K562 (cell line): ENCODE measurements around the gene ULBP2.
A peak's percentile ranks its signal among the peaks of the same experiment; 100 is the strongest.

Experiments used
- CTCF ChIP-seq, 3 experiments: IDR thresholded peaks in 2 of 3; conservative IDR thresholded peaks in 1 of 3; 2 replicates each; pipeline ENCODE4 v1.5.1; 2011 to 2012; ENCODE audit warnings: low read length in 3 of 3, mild to moderate bottlenecking in 3 of 3, control low read depth in 2 of 3, improper control_type of control experiment in 1 of 3, inconsistent platforms in 1 of 3, low read depth in 1 of 3, mixed read lengths in 1 of 3, moderate library complexity in 1 of 3; ENCODE audit not compliant: insufficient read depth in 2 of 3
- ETS1 ChIP-seq: conservative IDR thresholded peaks from 2 replicates; pipeline ENCODE4 v1.6.1; 2011; ENCODE audit warnings: low read depth, mild to moderate bottlenecking, low read length; ENCODE audit not compliant: control insufficient read depth
- EZH2 ChIP-seq: IDR thresholded peaks from 2 replicates; pipeline ENCODE4 v1.6.1; 2012; ENCODE audit warnings: low read depth, mild to moderate bottlenecking, inconsistent platforms, low read length, borderline replicate concordance
- KDM1A ChIP-seq, 2 experiments: fragments of 450-650 bp; IDR thresholded peaks; 2 replicates each; pipeline ENCODE4 v1.6.1; 2016; ENCODE audit warnings: mild to moderate bottlenecking in 2 of 2
- POLR2A ChIP-seq: fragments of 450-650 bp; conservative IDR thresholded peaks from 2 replicates; pipeline ENCODE4 v1.6.1; 2016
- RAD21 ChIP-seq, 2 experiments: fragments of 250-450 bp in 1 of 2; fragments of 450-650 bp in 1 of 2; sonication (Bioruptor Pico) in 1 of 2; formaldehyde crosslinking in 1 of 2; IDR thresholded peaks in 1 of 2; conservative IDR thresholded peaks in 1 of 2; 2 replicates each; pipeline versions ENCODE4 v1.4.0 to v1.8.0; 2020 to 2022; ENCODE audit warnings: mild to moderate bottlenecking in 2 of 2, moderate library complexity in 1 of 2
- SETDB1 ChIP-seq: IDR thresholded peaks from one replicate; pipeline ENCODE4 v1.6.1; 2012; ENCODE audit warnings: low read length, control low read depth, inconsistent platforms
- SMC3 ChIP-seq: conservative IDR thresholded peaks from 2 replicates; pipeline ENCODE4 v1.6.1; 2011; ENCODE audit warnings: low read depth, low read length, improper control_type of control experiment; ENCODE audit not compliant: insufficient read depth
- U2AF1 ChIP-seq: fragments of 200-400 bp; formaldehyde crosslinking; optimal IDR thresholded peaks from 2 replicates; pipeline ENCODE3; 2017; ENCODE audit warnings: mild to moderate bottlenecking, low read depth, low read length, moderate library complexity

GRCh38 chr6:149941583-149942460, at the start of gene ULBP2:
- TF ChIP-seq SMC3 (no peak), U2AF1 (no peak), POLR2A (no peak), ETS1 (0 out of 2 replicates have a peak, but pooled peaks have one; percentile 4), SETDB1 (no peak), EZH2 (no peak), KDM1A (IDR thresholded peaks at IDR 0.05) (no peak), CTCF (IDR thresholded peaks at IDR 0.05 in 2 of 3, conservative IDR thresholded peaks at IDR 0.05 in 1 of 3; ENCODE audit: insufficient read depth in 2 of 3, low read depth in 1 of 3, low read length in 3 of 3) (no peak), RAD21 (CRISPR knock-in tag; conservative IDR thresholded peaks at IDR 0.05 in 1 of 2, IDR thresholded peaks at IDR 0.05 in 1 of 2) (no peak)
